GM12873 (cell line): ENCODE measurements around the gene DIAPH2.

Experiments used
- CTCF ChIP-seq: IDR thresholded peaks from 2 replicates; pipeline ENCODE4 v1.5.1; 2012; ENCODE audit warnings: low read depth, mild to moderate bottlenecking, moderate library complexity, low read length, control low read depth; ENCODE audit not compliant: insufficient read depth; ENCODE audit errors: missing control alignments

Gene DIAPH2

DNA sequence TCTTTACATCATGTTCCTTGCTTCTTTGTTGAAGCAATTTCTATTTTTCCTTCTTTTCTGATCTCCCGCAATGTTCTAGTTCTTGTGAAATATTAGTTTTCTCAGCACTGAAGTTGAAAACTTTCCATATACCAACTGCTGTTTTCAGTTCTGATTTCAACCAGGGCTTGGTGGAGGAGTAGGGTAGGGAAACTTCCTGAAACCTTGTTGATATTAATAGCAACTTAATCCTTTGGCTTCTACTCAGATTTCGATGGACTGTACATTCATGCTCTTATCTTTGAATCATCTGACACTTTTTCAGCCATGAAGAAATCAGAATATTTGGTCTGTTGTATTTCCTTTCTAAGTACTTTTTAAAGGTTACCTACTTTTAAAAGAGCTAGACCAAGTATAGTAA, 514.9 kb downstream of the DIAPH2 start:
- TF ChIP-seq CTCF, result no peak

- TF ChIP-seq CTCF, result no peak
Measured at GRCh38 chrX:97200454-97200853, 515.8 kb downstream of the DIAPH2 start.

GRCh38 chrX:97210501-97210900, 525.9 kb downstream of the DIAPH2 start:
- no peak for TF ChIP-seq CTCF

DNA sequence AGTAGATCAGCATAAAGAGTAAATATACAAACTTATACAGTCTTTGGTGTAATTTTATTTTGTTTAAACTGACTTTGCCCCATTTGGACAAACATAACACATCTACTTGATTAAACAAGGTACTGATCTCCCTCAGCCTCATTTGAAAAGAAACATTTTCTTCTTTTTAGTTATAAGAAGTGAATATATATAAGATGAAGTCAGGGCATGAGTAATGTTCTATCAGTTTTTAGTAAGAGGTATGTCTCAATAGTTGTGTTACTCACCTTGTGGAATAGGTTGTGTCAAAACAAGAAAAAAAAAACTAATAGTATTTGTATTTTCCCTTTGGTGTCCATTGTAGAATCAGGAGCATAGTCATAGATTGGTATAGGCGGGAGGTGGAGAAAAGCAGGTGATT, 526.4 kb downstream of the DIAPH2 start:
- no peak for TF ChIP-seq CTCF

GRCh38 chrX:97215186-97215585, 530.5 kb downstream of the DIAPH2 start:
- TF ChIP-seq CTCF, result no peak

- no peak for TF ChIP-seq CTCF
Measured at GRCh38 chrX:97224148-97224547, 539.5 kb downstream of the DIAPH2 start.

DNA sequence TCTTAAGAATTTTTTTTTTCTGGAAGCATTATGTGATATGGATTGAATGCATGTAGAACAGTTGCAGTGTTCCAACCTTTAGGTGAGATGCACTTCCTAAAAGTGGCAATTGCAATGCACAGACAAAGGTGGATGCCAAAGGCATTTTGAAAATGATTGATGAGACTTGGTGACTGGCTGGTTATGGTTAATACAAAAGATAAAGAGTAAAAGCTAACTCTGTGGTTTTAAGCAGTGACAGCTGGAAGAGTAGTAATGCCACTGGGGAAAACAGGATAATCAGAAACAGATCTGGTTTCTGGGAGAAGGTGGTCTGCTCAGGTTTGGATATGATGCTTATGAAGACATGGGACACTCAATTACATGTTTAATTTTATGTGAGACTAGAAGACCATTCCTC, 544.7 kb downstream of the DIAPH2 start:
- TF ChIP-seq CTCF, result no peak
